Activated CD8-positive, alpha-beta memory T cell treated with anti-CD3 and anti-CD28 coated beads, Interleukin-2, amount 50 U/mL, for 24 hours (primary cell): ENCODE measurements around the gene CTF1.
"Not testable (repeated sequence)": the region's sequence is repeated elsewhere in the genome, so short reads cannot be mapped to it uniquely, and the experiment has no call there.

Experiments
- DNase-seq: peaks from one replicate; pipeline ENCODE4 v3.0.0-alpha.2; 2020; ENCODE audit errors: extremely low read depth

Gene CTF1

GRCh38 chr16:30887927-30888326 is 8.5 kb upstream of the CTF1 start:
- no peak for DNase-seq

GRCh38 chr16:30888856-30889499 is 7.4 kb upstream of the CTF1 start:
- DNase-seq: no peak

DNA sequence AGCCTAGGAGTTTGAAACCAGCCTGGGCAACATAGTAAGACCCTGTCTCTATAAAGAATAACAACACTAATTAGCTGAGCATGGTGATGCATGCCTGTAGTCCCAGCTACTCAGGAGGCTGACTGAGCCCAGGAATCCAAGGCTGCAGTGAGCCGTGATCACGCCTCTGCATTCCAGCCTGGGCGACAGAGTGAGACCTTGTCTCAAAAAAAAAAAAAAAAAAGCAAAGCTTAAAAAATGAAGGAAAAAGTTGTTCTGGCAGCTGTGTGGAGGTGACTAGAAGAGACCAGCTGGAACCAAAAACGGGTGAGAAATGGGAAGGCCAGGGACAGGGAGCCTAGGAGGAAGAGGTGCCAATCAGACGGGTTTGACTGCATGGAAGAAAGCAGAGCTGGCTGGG is 6.7 kb upstream of the CTF1 start:
- DNase-seq: no peak

DNA sequence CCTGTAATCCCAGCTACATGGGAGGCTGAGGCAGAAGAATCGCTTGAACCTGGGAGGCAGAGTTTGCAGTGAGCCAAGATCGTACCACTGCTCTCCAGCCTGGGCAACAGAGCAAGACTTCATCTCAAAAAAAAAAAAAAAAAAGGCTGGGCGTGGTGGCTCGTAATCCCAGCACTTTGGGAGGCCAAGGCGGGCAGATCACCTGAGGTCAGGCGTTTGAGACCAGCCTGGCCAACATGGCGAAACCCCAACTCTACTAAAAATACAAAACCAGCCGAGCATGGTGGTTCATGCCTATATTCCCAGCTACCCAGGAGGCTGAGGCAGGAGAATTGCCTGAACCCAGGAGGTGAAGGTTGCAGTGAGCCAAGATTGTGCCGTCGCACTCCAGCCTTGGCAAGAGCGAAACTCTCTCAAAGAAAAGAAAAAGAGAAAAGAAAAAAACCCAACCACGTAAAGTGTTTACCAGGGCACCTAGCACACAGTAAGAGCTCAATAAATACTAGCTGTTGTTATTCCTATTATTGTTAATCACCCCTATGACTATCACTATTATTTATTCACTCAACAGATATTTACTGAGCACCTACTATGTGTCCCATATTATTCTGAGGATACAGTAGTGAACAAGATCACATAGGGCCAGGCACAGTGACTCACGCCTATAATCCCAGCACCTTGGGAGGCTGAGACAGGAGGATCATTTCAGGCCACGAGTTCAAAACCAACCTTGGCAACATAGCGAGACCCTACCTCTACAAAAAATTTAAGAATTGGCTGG is 5.2 kb upstream of the CTF1 start:
- DNase-seq: not testable (repeated sequence)

GRCh38 chr16:30892670-30893416 is 3.6 kb upstream of the CTF1 start:
- no peak for DNase-seq

DNA sequence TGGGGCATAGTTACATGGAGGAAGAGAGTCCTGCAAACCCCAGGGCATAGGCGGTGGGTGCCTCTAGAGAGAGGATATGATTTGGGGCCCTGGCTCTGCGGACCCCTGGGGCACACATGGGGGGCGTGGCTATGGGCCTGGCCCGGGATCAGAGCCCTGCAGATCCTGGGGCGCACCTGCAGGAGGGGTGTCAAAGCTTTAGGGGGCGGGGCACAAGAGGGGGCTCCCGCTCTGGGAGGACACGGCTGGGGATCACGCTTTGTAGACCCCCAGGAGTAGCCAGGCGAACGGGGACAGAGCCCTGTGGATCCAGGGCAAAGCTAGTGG is 3.0 kb upstream of the CTF1 start:
- no peak for DNase-seq

GRCh38 chr16:30893744-30894539 is 2.5 kb upstream of the CTF1 start, which contains the start of gene BCL7C:
TSS of gene BCL7C (minus strand) at chr16:30894077. CDS start at chr16:30893944, 133 bp downstream.
- peak; percentile 61 for DNase-seq

DNA sequence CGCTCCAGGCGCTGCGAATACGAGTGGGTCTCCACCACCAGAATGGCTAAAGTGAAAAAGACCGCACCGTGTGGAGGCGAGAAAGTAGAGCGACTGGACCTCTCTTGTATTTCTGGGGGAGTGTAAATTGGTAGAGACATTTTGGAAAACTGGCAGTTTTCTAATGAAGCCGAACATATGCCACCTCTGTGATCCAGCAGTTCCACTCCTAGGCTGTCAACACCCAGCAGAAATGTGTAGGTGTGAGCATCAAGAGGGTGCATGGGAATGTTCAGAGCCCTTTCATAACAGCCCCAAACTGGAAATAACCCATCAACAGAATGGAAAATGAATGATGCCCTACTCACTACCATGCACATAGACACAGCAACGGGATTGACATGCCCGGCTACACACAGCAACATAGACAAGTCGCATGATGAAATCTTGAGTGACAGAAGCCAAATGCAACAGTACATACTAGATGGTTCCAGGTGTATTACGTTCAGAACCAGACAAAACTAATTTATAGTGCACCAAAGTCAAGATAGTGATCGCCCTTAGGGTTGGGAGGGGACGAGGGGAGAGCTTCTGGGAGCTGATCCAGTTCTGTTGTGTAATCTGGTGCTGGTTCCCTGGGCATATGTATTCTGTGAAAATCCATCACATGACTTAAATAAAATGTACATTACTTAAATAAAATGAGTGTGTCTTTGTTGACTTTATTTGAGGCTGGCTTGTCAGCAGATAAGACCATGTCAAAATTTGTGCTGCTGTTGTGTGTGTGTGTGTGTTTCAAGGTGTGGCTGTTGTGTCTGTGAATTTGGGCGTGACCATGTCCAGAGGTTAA is 1.7 kb upstream of the CTF1 start:
- DNase-seq: no peak

DNA sequence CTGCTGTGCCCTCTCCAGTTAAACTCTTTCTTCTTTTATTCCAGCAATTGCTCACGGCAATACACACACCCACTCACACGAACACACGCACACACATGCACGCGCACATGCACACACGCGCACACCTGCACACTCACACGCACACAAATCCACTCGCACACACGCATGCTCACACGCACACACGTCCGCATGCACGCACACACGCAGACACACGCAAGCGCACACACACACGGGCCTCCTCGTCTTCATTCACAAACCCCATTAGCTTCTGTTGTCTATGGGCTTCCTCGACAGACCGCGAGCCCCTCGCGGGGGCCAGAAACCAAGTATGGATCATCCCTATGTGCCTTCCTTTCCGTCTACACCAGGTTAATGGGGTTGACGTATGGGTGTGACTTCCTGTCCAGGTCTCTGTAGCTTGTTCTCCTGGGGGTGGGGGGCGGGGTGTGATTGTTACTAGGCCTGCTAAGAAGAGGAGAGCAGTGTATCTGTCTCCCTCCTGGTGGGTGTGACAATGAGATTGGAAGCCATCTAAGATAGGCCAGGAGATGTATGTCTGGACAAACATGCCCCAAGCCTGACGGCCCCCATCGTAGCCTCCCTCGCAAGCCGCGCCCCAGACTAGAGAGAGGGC is 670 bp upstream of the CTF1 start:
- DNase-seq: no peak

- no peak for DNase-seq
Observed at GRCh38 chr16:30896889-30897733, 697 bp downstream of the CTF1 start.

- no peak for DNase-seq
Observed at GRCh38 chr16:30899794-30900193, 3.4 kb downstream of the CTF1 start.

GRCh38 chr16:30900588-30900987 is 4.2 kb downstream of the CTF1 start:
- DNase-seq: no peak

DNA sequence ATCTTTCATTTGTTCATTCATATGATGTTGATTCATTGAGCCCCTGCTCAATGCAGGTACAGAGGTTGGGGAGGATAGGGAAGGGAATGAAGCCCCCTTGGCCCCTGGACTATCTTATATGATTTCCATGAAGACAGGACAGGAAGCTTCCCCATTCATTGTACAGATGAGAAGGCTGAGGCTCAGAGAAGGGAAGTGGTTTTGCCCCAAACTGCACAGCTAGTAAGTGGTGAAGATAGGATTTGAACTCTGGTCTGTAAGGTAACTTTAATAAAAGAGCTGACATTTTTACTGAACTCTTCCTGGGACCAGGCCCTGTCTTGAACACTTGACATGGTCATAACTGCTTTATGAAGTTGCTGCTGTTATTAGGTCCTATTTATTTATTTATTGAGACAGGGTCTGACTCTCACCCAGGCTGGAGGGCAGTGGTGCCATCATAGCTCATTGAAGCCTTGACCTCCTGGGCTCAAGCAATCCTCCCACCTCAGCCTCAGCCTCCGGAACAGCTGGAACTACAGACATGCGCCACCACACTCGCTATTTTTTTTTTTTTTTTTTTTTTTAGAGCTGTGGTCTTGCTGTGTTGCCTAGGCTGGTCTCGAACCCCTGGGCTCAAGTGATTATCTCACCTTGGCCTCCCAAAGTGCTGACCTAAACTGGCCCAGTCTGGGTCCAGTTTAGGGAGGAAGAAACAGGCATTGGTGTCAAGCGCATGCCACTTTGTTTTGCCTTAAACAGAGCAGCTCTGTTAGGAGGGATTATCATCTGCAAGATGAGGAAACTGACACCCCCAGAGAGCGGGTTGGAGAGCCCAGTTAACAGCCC is 5.0 kb downstream of the CTF1 start:
- no peak for DNase-seq

GRCh38 chr16:30902029-30902972 is 5.9 kb downstream of the CTF1 start:
- DNase-seq: no peak

DNA sequence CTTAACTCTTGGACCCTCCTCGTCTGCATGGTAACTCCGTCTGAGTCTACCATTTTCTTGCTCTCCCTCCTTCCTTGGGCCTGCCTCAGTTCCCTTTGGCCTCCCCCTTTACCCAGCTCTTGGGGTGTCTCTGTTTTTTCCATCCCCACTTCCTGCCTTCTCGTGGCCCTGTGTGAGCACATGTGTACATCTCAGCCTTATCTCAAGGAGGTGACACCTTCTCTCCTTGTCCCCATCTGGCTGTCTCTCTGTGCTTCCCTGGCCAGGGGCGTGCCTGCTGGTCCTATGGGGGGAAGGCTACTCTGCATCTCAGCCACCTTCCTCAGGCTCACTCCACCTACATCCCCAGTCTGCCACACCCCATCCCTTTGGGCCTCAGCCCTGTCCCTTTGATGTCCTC is 6.6 kb downstream of the CTF1 start:
- no peak for DNase-seq

DNA sequence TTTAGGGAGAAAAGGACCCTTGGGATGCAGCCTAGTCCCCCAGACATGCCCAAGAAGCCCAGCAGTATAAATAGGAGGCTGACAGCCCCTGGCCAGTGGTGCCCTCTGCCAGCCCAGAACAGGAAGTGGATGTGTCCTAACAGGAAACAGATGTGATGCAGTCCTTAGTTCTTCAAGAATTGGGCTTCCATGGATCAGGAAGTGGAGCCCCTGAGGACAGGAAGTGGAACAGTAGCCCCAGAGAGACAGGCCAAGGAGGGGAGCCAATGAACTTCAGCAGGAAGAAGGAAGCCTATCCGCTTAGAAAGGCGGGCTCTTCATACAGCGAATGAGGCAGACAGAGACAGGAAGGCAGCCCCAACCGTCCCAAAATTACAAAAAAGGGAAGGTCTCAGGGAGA is 7.2 kb downstream of the CTF1 start:
- no peak for DNase-seq

DNA sequence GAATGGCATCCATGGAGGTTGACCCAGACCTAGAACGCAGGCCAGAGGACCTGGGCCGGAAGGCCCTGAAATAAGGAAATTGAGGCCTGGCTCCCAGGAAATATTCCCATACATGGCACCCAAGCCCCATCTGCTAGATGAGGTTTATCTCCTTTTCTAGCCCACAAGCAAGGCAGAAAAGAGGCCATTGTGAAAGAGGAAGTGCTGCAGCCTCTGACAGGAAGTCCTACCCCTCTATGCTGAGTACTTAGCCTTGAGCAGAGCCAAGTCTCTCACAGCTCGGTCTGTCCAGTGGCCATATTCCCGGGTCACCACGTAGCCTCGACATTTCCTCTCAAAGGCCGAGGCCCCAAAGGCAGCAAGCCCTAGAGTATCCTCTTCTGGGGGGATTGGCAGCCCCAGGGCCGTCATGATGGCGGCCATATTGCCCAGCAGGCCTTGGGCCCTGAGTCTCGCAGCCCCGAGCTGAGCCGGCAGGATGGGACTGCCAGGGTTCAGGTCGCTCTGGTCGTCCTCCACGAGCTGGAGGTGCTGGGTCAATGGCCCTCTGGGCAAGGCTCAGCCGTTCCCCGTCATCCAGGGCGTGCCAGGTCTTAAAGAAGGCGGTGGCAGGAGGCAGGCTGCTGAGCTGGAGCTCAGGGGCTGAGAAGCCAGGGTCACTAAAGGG is 7.8 kb downstream of the CTF1 start:
- no peak for DNase-seq
